Liver (tissue), 3 donors: ENCODE measurements around the gene DNM3.

Source experiments
- TAF1 ChIP-seq: conservative IDR thresholded peaks from 2 replicates; pipeline ENCODE4 v1.6.1; 2016; ENCODE audit warnings: antibody characterized with exemption, mild to moderate bottlenecking
- YY1 ChIP-seq: IDR thresholded peaks from 2 replicates; pipeline ENCODE4 v1.6.1; 2016; ENCODE audit warnings: antibody characterized with exemption, mild to moderate bottlenecking
- TF ChIP-seq, protein P1 (sequence below): fragments of 150-350 bp; IDR thresholded peaks from 2 replicates; pipeline ENCODE4 v1.5.1; 2017; ENCODE audit warnings: improper control_type of control experiment, low read depth, low read length; ENCODE audit not compliant: missing input control
- donor health status: healthy.
- donor health status: healthy.

DNA sequence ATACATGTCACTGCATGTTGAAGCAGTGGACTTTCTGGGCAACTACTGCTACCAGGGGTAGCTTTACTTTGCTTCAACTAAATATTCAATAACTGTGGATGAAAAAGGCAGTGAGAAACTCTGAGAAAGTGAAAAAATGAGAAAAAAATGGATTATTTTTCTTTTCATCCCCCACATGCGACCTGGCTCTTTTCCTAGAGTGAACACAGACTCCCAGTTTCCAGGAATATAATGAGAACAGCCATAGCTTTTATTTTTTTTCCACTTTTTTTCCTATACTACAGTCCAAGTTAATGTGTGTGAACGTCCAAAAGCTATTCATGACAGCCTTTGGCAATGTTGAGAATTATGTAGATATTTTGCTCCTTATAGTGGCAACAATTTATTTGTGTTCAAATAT, 230.4 kb downstream of the DNM3 start:
- TF ChIP-seq, protein P1, sequence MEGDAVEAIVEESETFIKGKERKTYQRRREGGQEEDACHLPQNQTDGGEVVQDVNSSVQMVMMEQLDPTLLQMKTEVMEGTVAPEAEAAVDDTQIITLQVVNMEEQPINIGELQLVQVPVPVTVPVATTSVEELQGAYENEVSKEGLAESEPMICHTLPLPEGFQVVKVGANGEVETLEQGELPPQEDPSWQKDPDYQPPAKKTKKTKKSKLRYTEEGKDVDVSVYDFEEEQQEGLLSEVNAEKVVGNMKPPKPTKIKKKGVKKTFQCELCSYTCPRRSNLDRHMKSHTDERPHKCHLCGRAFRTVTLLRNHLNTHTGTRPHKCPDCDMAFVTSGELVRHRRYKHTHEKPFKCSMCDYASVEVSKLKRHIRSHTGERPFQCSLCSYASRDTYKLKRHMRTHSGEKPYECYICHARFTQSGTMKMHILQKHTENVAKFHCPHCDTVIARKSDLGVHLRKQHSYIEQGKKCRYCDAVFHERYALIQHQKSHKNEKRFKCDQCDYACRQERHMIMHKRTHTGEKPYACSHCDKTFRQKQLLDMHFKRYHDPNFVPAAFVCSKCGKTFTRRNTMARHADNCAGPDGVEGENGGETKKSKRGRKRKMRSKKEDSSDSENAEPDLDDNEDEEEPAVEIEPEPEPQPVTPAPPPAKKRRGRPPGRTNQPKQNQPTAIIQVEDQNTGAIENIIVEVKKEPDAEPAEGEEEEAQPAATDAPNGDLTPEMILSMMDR, result no peak
- TF ChIP-seq YY1 (no peak), TAF1 (no peak)
